OCI-LY7 (cell line): Measurements from ENCODE around the gene BRICD5.

Source experiments
- EZH2phosphoT487 ChIP-seq: fragments of 200-600 bp; sonication (generic); IDR thresholded peaks from 2 replicates; pipeline ENCODE4 v1.6.1; 2018; ENCODE audit warnings: low read depth, borderline replicate concordance, mild to moderate bottlenecking, mixed run types, antibody characterized with exemption, low read length, moderate library complexity, mixed read lengths
- TF ChIP-seq, protein P1 (sequence below): fragments of 200-600 bp; sonication (generic); conservative IDR thresholded peaks from 2 replicates; pipeline ENCODE4 v1.5.1; 2014; ENCODE audit warnings: mild to moderate bottlenecking, antibody characterized with exemption, low read length, moderate library complexity, mixed read lengths

GRCh38 chr16:2231016-2231931, 20.6 kb upstream of the BRICD5 start:
- TF ChIP-seq, protein P1, sequence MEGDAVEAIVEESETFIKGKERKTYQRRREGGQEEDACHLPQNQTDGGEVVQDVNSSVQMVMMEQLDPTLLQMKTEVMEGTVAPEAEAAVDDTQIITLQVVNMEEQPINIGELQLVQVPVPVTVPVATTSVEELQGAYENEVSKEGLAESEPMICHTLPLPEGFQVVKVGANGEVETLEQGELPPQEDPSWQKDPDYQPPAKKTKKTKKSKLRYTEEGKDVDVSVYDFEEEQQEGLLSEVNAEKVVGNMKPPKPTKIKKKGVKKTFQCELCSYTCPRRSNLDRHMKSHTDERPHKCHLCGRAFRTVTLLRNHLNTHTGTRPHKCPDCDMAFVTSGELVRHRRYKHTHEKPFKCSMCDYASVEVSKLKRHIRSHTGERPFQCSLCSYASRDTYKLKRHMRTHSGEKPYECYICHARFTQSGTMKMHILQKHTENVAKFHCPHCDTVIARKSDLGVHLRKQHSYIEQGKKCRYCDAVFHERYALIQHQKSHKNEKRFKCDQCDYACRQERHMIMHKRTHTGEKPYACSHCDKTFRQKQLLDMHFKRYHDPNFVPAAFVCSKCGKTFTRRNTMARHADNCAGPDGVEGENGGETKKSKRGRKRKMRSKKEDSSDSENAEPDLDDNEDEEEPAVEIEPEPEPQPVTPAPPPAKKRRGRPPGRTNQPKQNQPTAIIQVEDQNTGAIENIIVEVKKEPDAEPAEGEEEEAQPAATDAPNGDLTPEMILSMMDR, result no peak
- TF ChIP-seq EZH2phosphoT487, result no peak
